ENCODE measurements around the gene IFNL4.

- no peak for TF ChIP-seq CTCF (IDR thresholded peaks at IDR 0.05; ENCODE audit: insufficient read depth, low read depth, low read length)
- TF ChIP-seq EZH2 (IDR thresholded peaks at IDR 0.05; ENCODE audit: insufficient read depth, low read length), result no peak
Observed at GRCh38 chr19:39230096-39230764, 18.4 kb downstream of the IFNL4 start.

All from astrocyte (in vitro differentiated cells and primary cell).